Endometrial microvascular endothelial cells (primary cell): ENCODE data around the gene UNC80. TPM values are rescaled to one million over a fixed set of nuclear protein-coding genes. Genes with fewer than 3 reads are reported as not detected.

Experiments used
- in situ Hi-C: cut with HindIII; loops from 2 replicates; pipeline ENCODE4 v1.10.0; 2017; ENCODE audit warnings: low sequenced_read_pairs, low pct_unique_long_range_greater_than_20kb; ENCODE audit errors: inconsistent ontology term
- total RNA-seq: library from RNA; depleted of rRNA; stranded (reverse); fragments of >200 nt; gene quantifications from one replicate; pipeline ENCODE4 v1.2.3, GENCODE V29; 2015; ENCODE audit errors: inconsistent ontology term

The UNC80 gene
- total RNA-seq, 1 donor from 2014 or later, result not detected

GRCh38 chr2:209876211-209876610 lies 104.6 kb downstream of the UNC80 start:
- in situ Hi-C loops, result no loop called here

- in situ Hi-C loops, result no loop called here
These were observed 107.1 kb downstream of the UNC80 start for GRCh38 chr2:209878701-209879100.

- in situ Hi-C loops, result no loop called here
These were observed 129.0 kb downstream of the UNC80 start for GRCh38 chr2:209900638-209901037.

- in situ Hi-C loops, result no loop called here
These were observed 129.5 kb downstream of the UNC80 start for GRCh38 chr2:209901172-209901571.

- in situ Hi-C loops, result no loop called here
These were observed 134.1 kb downstream of the UNC80 start for GRCh38 chr2:209905691-209906090.

GRCh38 chr2:209907746-209908145 lies 136.1 kb downstream of the UNC80 start:
- in situ Hi-C loops, result no loop called here

GRCh38 chr2:209908511-209908910 lies 136.9 kb downstream of the UNC80 start:
- in situ Hi-C loops, result no loop called here

- in situ Hi-C loops, result no loop called here
These were observed 139.9 kb downstream of the UNC80 start for GRCh38 chr2:209911486-209911885.

- in situ Hi-C loops, result no loop called here
These were observed 142.2 kb downstream of the UNC80 start for GRCh38 chr2:209913786-209914345.

- in situ Hi-C loops, result no loop called here
These were observed 145.6 kb downstream of the UNC80 start for GRCh38 chr2:209917154-209917771.

- in situ Hi-C loops, result no loop called here
These were observed 146.6 kb downstream of the UNC80 start for GRCh38 chr2:209918251-209918650.

GRCh38 chr2:209922116-209922515 lies 150.5 kb downstream of the UNC80 start:
- in situ Hi-C loops, result no loop called here

GRCh38 chr2:209929369-209929768 lies 157.7 kb downstream of the UNC80 start:
- in situ Hi-C loops, result no loop called here

- in situ Hi-C loops, result no loop called here
These were observed 162.2 kb downstream of the UNC80 start for GRCh38 chr2:209933499-209934483.

GRCh38 chr2:209936106-209936666 lies 164.6 kb downstream of the UNC80 start:
- in situ Hi-C loops, result no loop called here

GRCh38 chr2:209937893-209938292 lies 166.3 kb downstream of the UNC80 start:
- in situ Hi-C loops, result no loop called here

GRCh38 chr2:209938906-209939305 lies 167.3 kb downstream of the UNC80 start:
- in situ Hi-C loops, result no loop called here

GRCh38 chr2:209940936-209941335 lies 169.3 kb downstream of the UNC80 start:
- in situ Hi-C loops, result no loop called here

GRCh38 chr2:209942426-209942825 lies 170.8 kb downstream of the UNC80 start:
- in situ Hi-C loops, result no loop called here
